ENCODE data around the gene TTC39A.

Gene TTC39A

DNA sequence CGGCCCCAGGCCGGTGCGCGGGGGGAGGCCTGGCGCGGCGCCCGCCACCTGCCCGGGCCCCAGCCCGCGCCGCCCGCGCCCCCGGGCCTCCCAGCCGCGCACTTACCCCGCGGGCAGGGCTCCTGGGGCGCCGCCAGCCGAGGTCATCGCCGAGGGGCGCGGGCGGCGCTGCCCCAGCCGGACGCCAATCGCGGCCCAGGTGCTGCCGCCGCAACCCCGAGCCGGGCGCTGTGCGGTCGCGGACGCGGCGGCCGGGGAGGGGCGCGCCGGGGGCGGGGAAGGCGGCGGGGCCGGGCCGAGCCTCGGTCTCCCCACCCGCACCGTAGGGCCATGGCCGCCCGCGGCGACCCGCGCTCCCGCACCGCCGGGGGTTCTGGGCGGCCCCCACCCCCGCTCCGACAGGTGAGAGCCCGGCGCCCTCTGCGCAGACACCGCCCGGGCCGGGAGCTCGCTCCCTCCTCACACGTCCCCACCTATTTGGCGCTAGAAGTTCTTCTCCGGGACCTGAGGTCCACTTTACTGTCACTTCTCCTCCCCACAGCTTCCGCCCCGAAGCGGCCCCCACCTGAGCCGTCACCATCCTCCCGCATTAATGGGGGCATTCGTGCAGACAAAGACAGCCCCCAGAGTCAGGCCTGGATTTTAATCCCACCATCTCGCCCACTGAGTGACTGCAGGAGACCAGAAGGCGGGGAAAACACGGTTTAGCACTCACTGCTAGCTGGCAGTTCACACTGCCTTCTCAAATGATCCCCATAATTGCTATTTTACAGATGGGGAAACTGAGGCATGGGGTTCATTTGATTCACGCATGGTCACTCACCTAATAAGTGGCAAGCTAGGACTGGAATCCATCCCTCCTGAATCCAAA, at the start of gene TTC39A:
Gene TTC39A (minus strand): TSS at position 232 of the 871 bp plus-strand sequence. CDS start 85 bp downstream, at position 147.
- in situ Hi-C loops (cut with HindIII; ENCODE audit: low pct_ligation_motif_present, low pct_unique_long_range_greater_than_20kb, low sequenced_read_pairs) = no loop called here
- peak; percentile 7 for DNase-seq

DNA sequence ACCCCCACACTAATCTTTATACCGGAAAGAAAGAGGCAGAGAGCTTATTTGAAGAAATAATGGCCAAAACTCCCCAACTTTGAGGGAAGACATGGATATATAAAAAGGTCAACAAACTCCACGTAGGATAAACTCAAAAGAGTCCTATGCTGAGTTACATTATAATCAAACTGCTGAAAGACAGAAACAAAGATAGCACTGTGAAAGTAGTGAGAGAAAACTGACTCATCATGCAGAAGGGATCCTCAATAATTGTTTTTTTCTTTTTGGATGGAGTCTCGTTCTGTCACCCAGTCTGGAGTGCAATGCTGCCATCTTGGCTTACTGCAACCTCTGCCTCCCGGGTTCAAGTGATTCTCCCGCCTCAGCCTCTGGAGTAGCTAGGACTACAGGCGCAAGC, 48.5 kb upstream of the TTC39A start:
- in situ Hi-C loops (cut with HindIII; ENCODE audit: low pct_ligation_motif_present, low pct_unique_long_range_greater_than_20kb, low sequenced_read_pairs) = no loop called here
- DNase-seq = no peak

DNA sequence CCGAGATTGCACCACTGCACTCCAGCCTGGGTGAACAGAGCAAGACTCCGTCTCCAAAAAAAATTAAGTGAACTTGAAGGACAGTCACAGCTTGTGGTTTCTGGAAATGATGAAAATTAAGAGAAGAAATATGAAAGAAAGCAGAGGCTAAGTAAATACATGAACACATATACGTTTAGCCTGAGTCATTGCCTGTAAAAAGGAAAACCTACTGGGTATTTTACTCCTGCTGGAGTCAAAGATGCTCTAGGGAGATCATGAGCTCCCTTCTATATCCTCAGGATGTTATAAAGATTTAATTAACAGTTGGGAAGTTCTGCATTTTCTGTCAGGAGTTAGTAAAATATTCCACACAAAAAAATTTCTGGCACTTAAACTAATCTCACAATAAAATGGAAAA, 43.5 kb upstream of the TTC39A start:
- in situ Hi-C loops (cut with HindIII; ENCODE audit: low pct_ligation_motif_present, low pct_unique_long_range_greater_than_20kb, low sequenced_read_pairs) = no loop called here
- DNase-seq = no peak

- no peak for DNase-seq
- in situ Hi-C loops (cut with HindIII; ENCODE audit: low pct_ligation_motif_present, low pct_unique_long_range_greater_than_20kb, low sequenced_read_pairs) = no loop called here
Observed at GRCh38 chr1:51372561-51372960, 42.2 kb upstream of the TTC39A start.

DNA sequence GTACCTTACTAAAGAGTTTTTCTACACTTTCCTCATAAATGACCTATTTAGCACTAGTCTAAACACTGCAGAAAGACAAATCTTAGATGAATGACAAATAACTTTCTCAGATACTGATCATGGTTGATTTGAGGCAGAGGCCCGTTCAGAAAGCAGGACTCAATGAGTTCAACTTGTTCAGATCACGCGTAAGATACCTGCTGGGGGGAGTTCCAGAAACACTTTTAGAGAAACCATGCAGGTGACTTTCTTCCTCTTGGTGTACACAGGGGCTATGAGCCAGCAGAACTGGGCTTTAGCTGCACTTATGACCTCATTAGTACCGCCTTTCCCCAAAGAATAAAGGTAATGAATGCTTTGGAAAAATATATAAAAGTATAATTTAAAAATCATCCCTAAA, 38.8 kb upstream of the TTC39A start:
- no peak for DNase-seq
- in situ Hi-C loops (cut with HindIII; ENCODE audit: low pct_ligation_motif_present, low pct_unique_long_range_greater_than_20kb, low sequenced_read_pairs) = no loop called here

DNA sequence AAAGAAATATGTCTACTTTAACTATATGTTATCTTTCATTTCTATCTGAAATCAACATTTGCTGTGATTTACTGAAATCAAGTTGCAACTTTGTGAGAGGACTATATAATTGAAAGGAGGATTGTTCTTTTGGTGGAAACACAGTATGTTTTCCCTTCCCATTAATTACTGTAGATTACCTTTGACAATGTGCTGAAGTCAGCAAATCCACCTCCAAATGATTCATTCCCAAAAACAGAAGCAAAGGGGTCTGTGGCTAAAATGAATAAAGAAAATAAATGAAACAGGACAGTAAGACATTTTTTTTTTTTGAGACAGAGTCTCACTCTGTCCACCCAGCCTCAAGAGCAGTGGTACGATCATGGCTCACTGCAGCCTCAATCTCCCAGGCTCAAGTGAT, 35.4 kb upstream of the TTC39A start:
- in situ Hi-C loops (cut with HindIII; ENCODE audit: low pct_ligation_motif_present, low pct_unique_long_range_greater_than_20kb, low sequenced_read_pairs) = no loop called here
- no peak for DNase-seq

DNA sequence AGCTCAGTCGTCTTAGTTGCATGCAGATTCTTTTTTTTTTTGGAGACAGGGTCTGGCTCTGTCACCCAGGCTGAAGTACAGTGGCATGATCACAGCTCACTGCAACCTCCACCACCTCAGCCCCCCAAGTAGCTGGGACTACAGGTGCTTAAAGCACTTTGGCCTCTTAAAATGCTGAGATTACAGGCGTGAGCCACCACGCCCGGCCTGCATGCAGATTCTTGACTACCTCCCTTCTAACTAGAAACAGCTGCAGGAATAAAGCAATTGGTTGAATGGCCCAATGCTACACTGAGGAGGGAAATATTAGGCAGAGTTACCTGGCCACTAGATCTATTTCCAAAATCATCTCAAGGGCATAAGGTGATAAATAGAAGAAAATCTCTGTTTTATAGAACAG, 29.5 kb upstream of the TTC39A start:
- no peak for DNase-seq
- in situ Hi-C loops (cut with HindIII; ENCODE audit: low pct_ligation_motif_present, low pct_unique_long_range_greater_than_20kb, low sequenced_read_pairs) = no loop called here

DNA sequence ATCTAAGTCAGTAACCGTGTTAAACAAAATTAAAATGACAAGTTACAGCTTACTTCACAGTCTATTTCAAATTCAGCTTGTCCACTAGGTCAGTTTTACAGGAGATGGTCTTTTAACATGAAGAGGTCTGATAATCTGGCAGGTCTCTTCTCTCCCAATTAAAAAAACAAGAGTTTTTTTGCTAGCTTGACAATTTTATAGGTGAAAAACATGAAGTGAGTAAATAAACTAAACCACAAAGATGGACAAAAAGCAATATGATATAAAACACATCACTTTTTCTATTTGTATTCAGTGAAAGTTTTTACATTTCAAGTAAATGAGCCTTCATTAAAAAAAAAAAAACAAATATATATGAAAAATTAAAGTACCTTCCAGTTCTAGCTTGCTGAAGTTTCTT, 25.0 kb upstream of the TTC39A start:
- no peak for DNase-seq
- in situ Hi-C loops (cut with HindIII; ENCODE audit: low pct_ligation_motif_present, low pct_unique_long_range_greater_than_20kb, low sequenced_read_pairs) = no loop called here

DNA sequence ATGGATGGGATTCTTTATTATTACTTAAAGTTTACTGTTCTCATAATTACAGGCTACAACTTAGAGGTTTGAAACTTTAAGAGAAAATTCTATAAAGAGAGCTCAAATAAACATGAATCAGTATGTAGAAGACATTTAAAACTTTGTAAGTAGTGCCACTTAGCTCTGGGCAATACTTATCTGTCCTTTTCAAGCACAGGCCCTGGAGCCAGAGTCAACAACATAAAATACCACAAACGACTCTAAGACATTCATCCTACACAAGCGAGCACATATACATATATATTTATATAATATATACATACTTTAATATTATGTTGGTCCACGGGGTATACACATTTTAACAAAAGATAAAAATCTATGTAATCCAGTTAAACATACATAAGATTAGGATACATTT, 24.1 kb upstream of the TTC39A start:
- DNase-seq = no peak
- in situ Hi-C loops (cut with HindIII; ENCODE audit: low pct_ligation_motif_present, low pct_unique_long_range_greater_than_20kb, low sequenced_read_pairs) = no loop called here

GRCh38 chr1:51351907-51352306, 21.5 kb upstream of the TTC39A start:
- DNase-seq = no peak
- in situ Hi-C loops (cut with HindIII; ENCODE audit: low pct_ligation_motif_present, low pct_unique_long_range_greater_than_20kb, low sequenced_read_pairs) = no loop called here

DNA sequence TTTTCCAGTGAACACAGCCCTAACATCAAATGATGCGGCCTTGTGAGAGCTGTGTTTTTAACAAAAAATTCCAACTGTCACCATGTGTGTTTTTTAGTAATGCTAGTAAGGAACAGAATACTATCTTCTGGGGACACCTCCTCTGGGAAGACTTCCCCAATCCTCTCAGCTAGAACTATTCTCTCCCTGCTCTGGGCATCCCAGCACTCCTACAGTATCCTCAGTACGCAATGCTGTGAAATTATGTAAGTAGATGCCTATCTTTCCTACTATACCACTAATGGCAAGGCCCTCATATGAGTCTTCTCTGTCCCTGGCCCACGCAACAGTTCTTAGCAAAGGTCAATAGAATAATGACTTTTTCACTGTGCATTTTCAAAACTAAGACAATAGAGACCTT, 19.5 kb upstream of the TTC39A start:
- no peak for DNase-seq
- in situ Hi-C loops (cut with HindIII; ENCODE audit: low pct_ligation_motif_present, low pct_unique_long_range_greater_than_20kb, low sequenced_read_pairs) = no loop called here

DNA sequence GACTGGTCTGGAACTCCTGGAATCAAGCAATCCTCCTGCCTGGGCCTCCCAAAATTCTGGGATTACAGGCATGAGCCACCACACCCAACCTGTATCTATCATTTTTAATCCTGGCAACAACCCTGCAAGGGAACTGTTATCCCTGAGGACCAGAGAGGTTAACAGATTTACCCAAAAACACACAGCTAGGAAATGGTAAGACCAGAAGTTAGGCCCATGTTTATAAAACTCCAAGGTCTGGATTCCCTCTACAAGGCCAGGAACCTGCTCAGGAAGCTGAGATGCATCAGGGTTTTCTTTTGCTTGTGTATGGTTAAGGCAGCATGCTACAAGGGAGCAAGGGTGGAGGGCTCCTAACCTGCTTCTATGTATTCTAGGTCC, 17.8 kb upstream of the TTC39A start:
- in situ Hi-C loops (cut with HindIII; ENCODE audit: low pct_ligation_motif_present, low pct_unique_long_range_greater_than_20kb, low sequenced_read_pairs) = no loop called here
- no peak for DNase-seq

- no peak for DNase-seq
- in situ Hi-C loops (cut with HindIII; ENCODE audit: low pct_ligation_motif_present, low pct_unique_long_range_greater_than_20kb, low sequenced_read_pairs) = no loop called here
Observed at GRCh38 chr1:51347398-51348146, 17.2 kb upstream of the TTC39A start.

- in situ Hi-C loops (cut with HindIII; ENCODE audit: low pct_ligation_motif_present, low pct_unique_long_range_greater_than_20kb, low sequenced_read_pairs) = no loop called here
- no peak for DNase-seq
Observed at GRCh38 chr1:51346086-51346942, 16.0 kb upstream of the TTC39A start.

DNA sequence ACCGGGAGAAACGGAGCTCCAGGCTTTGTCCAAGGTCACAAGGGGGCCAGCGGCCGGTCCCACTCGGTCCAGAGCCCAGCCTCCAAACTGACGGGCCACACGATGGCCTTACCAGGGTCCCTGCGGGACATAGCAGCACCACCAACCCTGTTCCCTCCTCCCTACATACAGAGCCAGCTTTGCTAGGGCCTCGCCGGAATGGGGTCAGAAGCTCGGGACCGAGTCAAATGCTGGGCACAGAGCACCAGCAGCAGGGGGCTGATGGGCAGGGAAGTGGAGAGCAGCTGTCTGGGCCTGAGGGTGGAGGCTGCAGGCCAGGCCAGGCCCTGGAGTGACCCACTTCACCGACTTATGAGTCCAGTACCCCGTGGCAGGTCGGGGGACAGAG, 14.9 kb upstream of the TTC39A start:
- DNase-seq = no peak
- in situ Hi-C loops (cut with HindIII; ENCODE audit: low pct_ligation_motif_present, low pct_unique_long_range_greater_than_20kb, low sequenced_read_pairs) = no loop called here

DNA sequence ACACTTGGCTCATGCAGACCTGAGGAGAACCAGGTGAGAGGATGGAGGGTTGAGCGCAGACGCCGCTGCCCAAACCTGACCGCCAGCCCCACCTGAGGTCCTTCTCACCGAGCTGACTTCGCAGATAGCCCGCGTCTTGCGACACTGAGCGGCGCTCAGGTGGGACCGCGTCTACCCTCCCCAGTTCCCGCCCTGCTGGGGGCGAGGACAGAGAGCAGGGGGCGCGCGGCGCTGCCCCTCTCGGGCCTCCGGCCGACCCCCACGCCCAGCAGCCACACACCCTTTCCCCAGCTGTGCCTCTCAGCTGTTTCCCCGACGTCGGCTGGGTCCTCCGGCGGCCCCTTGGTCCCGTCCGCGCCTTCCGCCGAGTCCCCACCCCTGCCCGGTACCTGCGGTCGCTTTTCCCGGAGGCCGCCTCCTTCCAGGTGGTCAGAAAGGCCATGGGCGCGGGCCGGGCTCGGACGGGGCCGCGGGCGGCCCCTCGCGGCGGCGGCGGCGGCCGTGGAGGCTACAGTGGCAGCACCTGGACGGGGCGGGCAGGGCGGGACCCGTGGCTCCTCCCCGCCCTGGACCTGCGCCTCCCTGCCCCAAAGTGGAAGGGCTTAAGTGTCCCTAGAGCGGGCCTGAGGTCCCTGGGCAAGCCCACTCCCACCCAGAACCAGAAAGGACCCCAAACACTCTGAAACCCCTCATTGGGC, 14.4 kb upstream of the TTC39A start:
- DNase-seq = peak; percentile 23
- in situ Hi-C loops (cut with HindIII; ENCODE audit: low pct_ligation_motif_present, low pct_unique_long_range_greater_than_20kb, low sequenced_read_pairs) = no loop called here

- DNase-seq = no peak
- in situ Hi-C loops (cut with HindIII; ENCODE audit: low pct_ligation_motif_present, low pct_unique_long_range_greater_than_20kb, low sequenced_read_pairs) = no loop called here
Observed at GRCh38 chr1:51344276-51344601, 13.9 kb upstream of the TTC39A start.

DNA sequence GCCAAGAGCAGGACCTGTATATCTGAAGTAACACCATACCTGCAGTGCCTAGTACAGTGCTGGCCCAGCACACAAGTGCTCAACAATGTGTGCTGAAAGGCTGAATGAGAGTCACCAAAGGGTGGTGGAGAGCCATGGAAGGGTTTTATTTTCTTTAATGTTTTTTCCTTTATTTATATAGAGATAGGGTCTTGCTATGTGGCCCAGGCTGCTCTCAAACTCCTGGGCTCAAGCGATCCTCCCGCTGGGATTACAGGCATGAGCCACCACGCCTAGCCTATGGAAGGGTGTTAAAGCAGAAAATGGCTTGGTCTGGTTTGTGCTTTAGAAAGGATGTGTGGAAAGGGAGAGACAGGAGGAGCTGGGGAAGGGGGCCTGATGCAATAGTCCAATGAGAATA, 13.3 kb upstream of the TTC39A start:
- DNase-seq = no peak
- in situ Hi-C loops (cut with HindIII; ENCODE audit: low pct_ligation_motif_present, low pct_unique_long_range_greater_than_20kb, low sequenced_read_pairs) = no loop called here
